ENCODE results near the gene HSDL2. TPM values are rescaled to one million over a fixed set of nuclear protein-coding genes. Genes with fewer than 3 reads are reported as not detected.

The HSDL2 gene
- total and polyA plus RNA-seq, 10 of the 15 experiments (the other 5 are each of a cell fraction or from before 2014, with no cell fraction given): 20.9 to 46.1 (median 27.0) TPM

DNA sequence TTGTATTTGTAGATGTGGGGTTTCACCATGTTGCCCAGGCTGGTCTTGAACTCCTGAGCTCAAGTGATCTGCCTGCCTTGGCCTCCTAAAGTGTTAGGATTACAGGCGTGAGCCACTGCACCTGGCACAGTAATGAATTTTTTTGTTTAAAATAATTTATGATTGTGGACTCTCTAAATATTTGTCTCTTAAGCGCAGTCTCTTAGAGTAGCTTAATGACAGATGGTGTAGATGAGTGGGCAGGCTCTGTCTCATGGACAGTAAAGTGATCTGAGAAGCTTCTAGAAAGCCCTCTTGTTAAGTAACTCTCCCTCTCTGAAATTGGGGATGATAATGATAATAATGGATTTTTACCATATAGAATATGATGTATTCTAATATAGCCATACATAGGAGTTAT lies 59.3 kb downstream of the HSDL2 start (continued):
- TF ChIP-seq TARDBP (IDR thresholded peaks at IDR 0.05; ENCODE audit: borderline replicate concordance) (no peak), IRF4 (IDR thresholded peaks at IDR 0.05; ENCODE audit: low read depth, low read length) (no peak), ZBED1 (IDR thresholded peaks at IDR 0.05; ENCODE audit: borderline replicate concordance) (no peak)

DNA sequence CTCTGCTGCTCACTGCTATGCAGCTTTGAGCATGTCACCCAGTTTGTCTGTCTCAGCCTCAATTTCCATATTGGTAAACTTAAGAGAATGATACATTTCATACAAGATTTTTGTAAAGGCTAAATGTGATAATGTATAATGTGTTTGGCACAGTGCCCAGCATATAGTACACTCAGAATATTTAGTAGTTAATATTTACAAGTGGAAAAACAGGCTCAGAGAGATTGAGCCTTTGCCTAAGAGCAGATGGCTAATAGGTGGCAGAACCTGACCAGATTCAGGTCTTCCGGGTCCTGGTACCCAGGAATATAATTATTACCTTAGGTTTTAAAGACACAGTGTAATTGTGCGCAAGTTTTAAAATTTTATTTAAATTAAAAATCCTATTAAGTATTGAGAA lies 59.9 kb downstream of the HSDL2 start:
- no peaks in the 10 kb centered on the region for H3K9me3 ChIP-seq (replicated peaks; ENCODE audit: control insufficient read depth, insufficient read depth, low read length)
- intact Hi-C loops (cut with micrococcal nuclease; ENCODE audit: unreplicated experiment) (loop anchor here (5.0 to 10.0 kb wide), 4 partner anchors 65 to 465 kb away; partner anchors contain the start of gene INIP), in situ Hi-C loops (cut with MboI) (loop anchor here (5.0 kb wide), 1 partner anchor 357 kb away; no protein-coding TSS in a partner anchor)
- no peak overlapping the region for H3K4me3 ChIP-seq
- CTCF ChIA-PET: interaction anchor here (1.0 kb wide), 1 partner anchor 11 kb away, joined by 3 read pairs; no protein-coding TSS in a partner anchor
- TF ChIP-seq NR2C1 (IDR thresholded peaks at IDR 0.05) (no peak), SRF (IDR thresholded peaks at IDR 0.05; ENCODE audit: low read depth in 2 of 2, low read length in 2 of 2) (no peak)
- TF ChIP-seq, protein P1, sequence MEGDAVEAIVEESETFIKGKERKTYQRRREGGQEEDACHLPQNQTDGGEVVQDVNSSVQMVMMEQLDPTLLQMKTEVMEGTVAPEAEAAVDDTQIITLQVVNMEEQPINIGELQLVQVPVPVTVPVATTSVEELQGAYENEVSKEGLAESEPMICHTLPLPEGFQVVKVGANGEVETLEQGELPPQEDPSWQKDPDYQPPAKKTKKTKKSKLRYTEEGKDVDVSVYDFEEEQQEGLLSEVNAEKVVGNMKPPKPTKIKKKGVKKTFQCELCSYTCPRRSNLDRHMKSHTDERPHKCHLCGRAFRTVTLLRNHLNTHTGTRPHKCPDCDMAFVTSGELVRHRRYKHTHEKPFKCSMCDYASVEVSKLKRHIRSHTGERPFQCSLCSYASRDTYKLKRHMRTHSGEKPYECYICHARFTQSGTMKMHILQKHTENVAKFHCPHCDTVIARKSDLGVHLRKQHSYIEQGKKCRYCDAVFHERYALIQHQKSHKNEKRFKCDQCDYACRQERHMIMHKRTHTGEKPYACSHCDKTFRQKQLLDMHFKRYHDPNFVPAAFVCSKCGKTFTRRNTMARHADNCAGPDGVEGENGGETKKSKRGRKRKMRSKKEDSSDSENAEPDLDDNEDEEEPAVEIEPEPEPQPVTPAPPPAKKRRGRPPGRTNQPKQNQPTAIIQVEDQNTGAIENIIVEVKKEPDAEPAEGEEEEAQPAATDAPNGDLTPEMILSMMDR (IDR thresholded peaks at IDR 0.05 in 2 of 3, conservative IDR thresholded peaks at IDR 0.05 in 1 of 3; ENCODE audit: control insufficient read depth in 2 of 3, extremely low read depth in 1 of 3, insufficient read depth in 1 of 3, low read depth in 3 of 3, low read length in 3 of 3): no peak
- TF ChIP-seq, protein P2, sequence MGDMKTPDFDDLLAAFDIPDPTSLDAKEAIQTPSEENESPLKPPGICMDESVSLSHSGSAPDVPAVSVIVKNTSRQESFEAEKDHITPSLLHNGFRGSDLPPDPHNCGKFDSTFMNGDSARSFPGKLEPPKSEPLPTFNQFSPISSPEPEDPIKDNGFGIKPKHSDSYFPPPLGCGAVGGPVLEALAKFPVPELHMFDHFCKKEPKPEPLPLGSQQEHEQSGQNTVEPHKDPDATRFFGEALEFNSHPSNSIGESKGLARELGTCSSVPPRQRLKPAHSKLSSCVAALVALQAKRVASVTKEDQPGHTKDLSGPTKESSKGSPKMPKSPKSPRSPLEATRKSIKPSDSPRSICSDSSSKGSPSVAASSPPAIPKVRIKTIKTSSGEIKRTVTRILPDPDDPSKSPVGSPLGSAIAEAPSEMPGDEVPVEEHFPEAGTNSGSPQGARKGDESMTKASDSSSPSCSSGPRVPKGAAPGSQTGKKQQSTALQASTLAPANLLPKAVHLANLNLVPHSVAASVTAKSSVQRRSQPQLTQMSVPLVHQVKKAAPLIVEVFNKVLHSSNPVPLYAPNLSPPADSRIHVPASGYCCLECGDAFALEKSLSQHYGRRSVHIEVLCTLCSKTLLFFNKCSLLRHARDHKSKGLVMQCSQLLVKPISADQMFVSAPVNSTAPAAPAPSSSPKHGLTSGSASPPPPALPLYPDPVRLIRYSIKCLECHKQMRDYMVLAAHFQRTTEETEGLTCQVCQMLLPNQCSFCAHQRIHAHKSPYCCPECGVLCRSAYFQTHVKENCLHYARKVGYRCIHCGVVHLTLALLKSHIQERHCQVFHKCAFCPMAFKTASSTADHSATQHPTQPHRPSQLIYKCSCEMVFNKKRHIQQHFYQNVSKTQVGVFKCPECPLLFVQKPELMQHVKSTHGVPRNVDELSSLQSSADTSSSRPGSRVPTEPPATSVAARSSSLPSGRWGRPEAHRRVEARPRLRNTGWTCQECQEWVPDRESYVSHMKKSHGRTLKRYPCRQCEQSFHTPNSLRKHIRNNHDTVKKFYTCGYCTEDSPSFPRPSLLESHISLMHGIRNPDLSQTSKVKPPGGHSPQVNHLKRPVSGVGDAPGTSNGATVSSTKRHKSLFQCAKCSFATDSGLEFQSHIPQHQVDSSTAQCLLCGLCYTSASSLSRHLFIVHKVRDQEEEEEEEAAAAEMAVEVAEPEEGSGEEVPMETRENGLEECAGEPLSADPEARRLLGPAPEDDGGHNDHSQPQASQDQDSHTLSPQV (IDR thresholded peaks at IDR 0.05): no peak
- no TSS peak for BruUV-seq (replicated peaks)
- no peak for DNase-seq (ENCODE audit: low read depth, low spot score)
- no peaks in the 10 kb centered on the region for H3K27me3 ChIP-seq (replicated peaks in 1 of 2; ENCODE audit: control insufficient read depth in 2 of 2, insufficient read depth in 2 of 2, low read length in 1 of 2)
- H3K9ac ChIP-seq (ENCODE audit: control insufficient read depth, insufficient read depth, low read length): no peak overlapping the region
- no peaks in the 10 kb centered on the region for H3K79me2 ChIP-seq (ENCODE audit: control insufficient read depth, insufficient read depth, low read length)
- H3K4me1 ChIP-seq (ENCODE audit: control insufficient read depth, insufficient read depth, low read length): 0 out of 2 replicates have a peak, but pooled peaks cover under 1% of the 10 kb centered on the region
- H3K4me2 ChIP-seq (ENCODE audit: control insufficient read depth, insufficient read depth): no peak overlapping the region
- no peaks in the 10 kb centered on the region for H4K20me1 ChIP-seq (ENCODE audit: control insufficient read depth, insufficient read depth)
- no peak for ATAC-seq
- SMC1A ChIA-PET (ENCODE audit: uncharacterized antibody, unreplicated experiment): interaction anchor here (0.6 to 1.0 kb wide), 3 partner anchors 61 to 272 kb away, joined by 3 to 5 read pairs (median 3); no protein-coding TSS in a partner anchor
- POLR2A ChIA-PET: interaction anchor here (0.5 kb wide), 1 partner anchor 391 kb away, joined by 4 read pairs; no protein-coding TSS in a partner anchor
- no peak overlapping the region for H3K27ac ChIP-seq (ENCODE audit: control insufficient read depth, insufficient read depth)
- WGBS (ENCODE audit: insufficient coverage, insufficient replicate concordance, low lambda C conversion rate, missing lambda C conversion rate): 97% methylated on average over 2 of the region's 2 CpGs
- no peak for FAIRE-seq
- RAD21 ChIA-PET (ENCODE audit: unreplicated experiment): interaction anchor here (1.0 kb wide), 1 partner anchor 380 kb away, joined by 3 read pairs; no protein-coding TSS in a partner anchor
- no peak overlapping the region for H2AFZ ChIP-seq (ENCODE audit: control insufficient read depth, low read depth, low read length)
- no peaks in the 10 kb centered on the region; a peak in 1 of 4 replicates for H3K36me3 ChIP-seq (ENCODE audit: control insufficient read depth in 2 of 2, insufficient read depth in 2 of 2, low read length in 1 of 2)
